Tibial nerve (tissue), 4 donors: ENCODE results near the gene NABP2. TPM values are rescaled to one million over a fixed set of nuclear protein-coding genes. Genes with fewer than 3 reads are reported as not detected.

Experiments
- DNase-seq, 2 donors: peaks; one replicate each; pipeline ENCODE4 v3.0.0-alpha.2; 2019; ENCODE audit warnings: low spot score in 2 of 2
- H3K27ac ChIP-seq, 4 donors: fragments of 200-600 bp; sonication (generic) in 3 of 4; one replicate each; pipeline ENCODE4 v1.5.1; 2017 to 2019; ENCODE audit warnings: mild to moderate bottlenecking in 1 of 4
- H3K27me3 ChIP-seq, 2 donors: fragments of 200-600 bp; sonication (generic) in 1 of 2; one replicate each; pipeline versions ENCODE4 v1.5.1 to v1.6.0; 2017 to 2019
- H3K36me3 ChIP-seq, 3 donors: fragments of 200-600 bp; sonication (generic); one replicate each; pipeline ENCODE4 v1.5.1; 2018 to 2019
- H3K4me1 ChIP-seq, 4 donors: fragments of 200-600 bp; sonication (generic) in 3 of 4; one replicate each; pipeline ENCODE4 v1.5.1; 2017 to 2019
- H3K4me3 ChIP-seq, 4 donors: fragments of 200-600 bp; sonication (generic) in 3 of 4; one replicate each; pipeline ENCODE4 v1.5.1; 2017 to 2019; ENCODE audit warnings: mild to moderate bottlenecking in 1 of 4, moderate library complexity in 1 of 4
- H3K9me3 ChIP-seq, 4 donors: fragments of 200-600 bp; sonication (generic) in 3 of 4; one replicate each; pipeline ENCODE4 v1.5.1; 2017 to 2019
- CTCF ChIP-seq, 5 experiments: fragments of 200-600 bp in 3 of 5; fragments of 450-650 bp in 2 of 5; sonication (generic) in 3 of 5; IDR thresholded peaks; one replicate each; pipeline ENCODE4 v1.5.1; 2016 to 2019; ENCODE audit warnings: antibody characterized with exemption in 5 of 5, mild to moderate bottlenecking in 3 of 5, moderate library complexity in 2 of 5
- EP300 ChIP-seq, 2 donors: sonication (generic); formaldehyde crosslinking; IDR thresholded peaks; one replicate each; pipeline ENCODE4 v1.6.1; 2017; ENCODE audit warnings: antibody characterized with exemption in 2 of 2, mild to moderate bottlenecking in 1 of 2
- POLR2A ChIP-seq, 2 donors: fragments of 450-650 bp; IDR thresholded peaks; one replicate each; pipeline ENCODE4 v1.6.1; 2017; ENCODE audit warnings: antibody characterized with exemption in 2 of 2, mild to moderate bottlenecking in 2 of 2, moderate library complexity in 2 of 2
- WGBS, 2 donors: methylation state at CpG; one replicate each; pipeline ENCODE4 v1.1.5; 2018; 5-methylcytosine and 5-hydroxymethylcytosine counted together
- total RNA-seq, 4 donors: library from RNA; depleted of rRNA; stranded (reverse); fragments of >200 nt; gene quantifications; one replicate each; pipeline ENCODE4 v1.1.0, GENCODE V29; 2016

The NABP2 gene
- 10 to 100 TPM; 15.1 to 41.7 (median 24.6) TPM for total RNA-seq

GRCh38 chr12:56224102-56224701, at the start of gene NABP2:
NABP2 (plus strand) TSS chr12:56224342; CDS start chr12:56224857, 515 bp downstream.
- Histone ChIP-seq H3K27me3 (no peaks in the 10 kb centered on the region), H3K27ac (peak within 1 kb of the TSS; percentile 52 to 99 (median 94)), H3K36me3 (peaks cover 0 to 33% (median 0%) of the 10 kb centered on the region in 3 donors), H3K4me3 (peak within 1 kb of the TSS; percentile 33 to 65 (median 59)), H3K4me1 (peaks cover 0 to 46% (median 31%) of the 10 kb centered on the region in 4 donors), H3K9me3 (no peaks in the 10 kb centered on the region)
- TF ChIP-seq CTCF (IDR thresholded peaks at IDR 0.05) (peak; percentile 81 to 98 (median 94)), EP300 (IDR thresholded peaks at IDR 0.05) (peak; percentile 83 to 91), POLR2A (IDR thresholded peaks at IDR 0.05) (peak in 1 of 2 donors; percentile 62)
- peak; percentile 97 for DNase-seq
- 0% methylated on average over 29 to 31 of the region's 41 CpGs for WGBS, 2 donors

- H3K36me3 ChIP-seq: peaks cover 0 to 100% (median 42%) of the 10 kb centered on the region in 3 donors
- no peaks in the 10 kb centered on the region for H3K4me1 ChIP-seq
- no peak overlapping the region for H3K27ac ChIP-seq
- DNase-seq: no peak
- no peaks in the 10 kb centered on the region for H3K27me3 ChIP-seq
- TF ChIP-seq EP300 (IDR thresholded peaks at IDR 0.05) (no peak), CTCF (IDR thresholded peaks at IDR 0.05) (no peak), POLR2A (IDR thresholded peaks at IDR 0.05) (no peak)
- H3K9me3 ChIP-seq: no peaks in the 10 kb centered on the region
- 80 to 85% methylated on average over 3 of the region's 3 CpGs for WGBS, 2 donors
- no peak overlapping the region for H3K4me3 ChIP-seq
Observed at GRCh38 chr12:56178347-56178746, 45.8 kb upstream of the NABP2 start.

GRCh38 chr12:56186957-56187356, 37.2 kb upstream of the NABP2 start:
- TF ChIP-seq CTCF (IDR thresholded peaks at IDR 0.05): no peak
- TF ChIP-seq EP300 (IDR thresholded peaks at IDR 0.05): no peak
- TF ChIP-seq POLR2A (IDR thresholded peaks at IDR 0.05): no peak
- WGBS, 2 donors: 43 to 50% methylated on average over 2 of the region's 2 CpGs
- Histone ChIP-seq H3K9me3 (no peaks in the 10 kb centered on the region), H3K4me3 (no peak overlapping the region), H3K27ac (no peak overlapping the region), H3K4me1 (peaks cover 0 to 32% (median 16%) of the 10 kb centered on the region in 4 donors), H3K27me3 (no peaks in the 10 kb centered on the region), H3K36me3 (peaks cover 0 to 55% (median 21%) of the 10 kb centered on the region in 3 donors)
- no peak for DNase-seq

- peaks cover 0 to 42% (median 17%) of the 10 kb centered on the region in 3 donors for H3K36me3 ChIP-seq
- no peaks in the 10 kb centered on the region for H3K9me3 ChIP-seq
- no peak for TF ChIP-seq CTCF (IDR thresholded peaks at IDR 0.05)
- TF ChIP-seq EP300 (IDR thresholded peaks at IDR 0.05): no peak
- no peak for TF ChIP-seq POLR2A (IDR thresholded peaks at IDR 0.05)
- peak overlapping the region; percentile 71 to 92 (median 89) for H3K4me3 ChIP-seq
- H3K27ac ChIP-seq: peak overlapping the region; percentile 89 to 94 (median 92)
- no peaks in the 10 kb centered on the region for H3K27me3 ChIP-seq
- DNase-seq: no peak
- WGBS, 2 donors: 5 to 6% methylated on average over 10 of the region's 10 CpGs
- H3K4me1 ChIP-seq: peaks cover 0 to 32% (median 16%) of the 10 kb centered on the region in 4 donors
Observed at GRCh38 chr12:56188131-56188777, 35.9 kb upstream of the NABP2 start.

GRCh38 chr12:56188778-56189098, 35.4 kb upstream of the NABP2 start:
- Histone ChIP-seq H3K36me3 (peaks cover 0 to 37% (median 14%) of the 10 kb centered on the region in 3 donors), H3K27me3 (no peaks in the 10 kb centered on the region), H3K9me3 (no peaks in the 10 kb centered on the region), H3K4me1 (peaks cover 0 to 32% (median 16%) of the 10 kb centered on the region in 4 donors), H3K27ac (peak overlapping the region; percentile 89 to 94 (median 92)), H3K4me3 (peak overlapping the region; percentile 71 to 92 (median 89))
- TF ChIP-seq POLR2A (IDR thresholded peaks at IDR 0.05) (no peak), EP300 (IDR thresholded peaks at IDR 0.05) (no peak), CTCF (IDR thresholded peaks at IDR 0.05) (no peak)
- DNase-seq: no peak
- 0 to 2% methylated on average over 10 to 14 of the region's 17 CpGs for WGBS, 2 donors
